SK-N-MC (cell line): ENCODE measurements around the gene ADD3.

Experiments
- EZH2 ChIP-seq: fragments of 200-600 bp; sonication (generic); IDR thresholded peaks from one replicate; pipeline ENCODE4 v1.6.1; 2017; ENCODE audit warnings: antibody characterized with exemption
- FOXP2 ChIP-seq: optimal IDR thresholded peaks from 2 replicates; pipeline ENCODE3; 2011; ENCODE audit warnings: mild to moderate bottlenecking, moderate library complexity; ENCODE audit not compliant: insufficient read depth; ENCODE audit errors: extremely low read length, control extremely low read depth
- POLR2AphosphoS5 ChIP-seq: IDR thresholded peaks from 2 replicates; pipeline ENCODE4 v1.6.1; 2012; ENCODE audit warnings: mild to moderate bottlenecking, low read depth, low read length, borderline replicate concordance

GRCh38 chr10:109968953-109969759, 38.6 kb upstream of the ADD3 start:
- TF ChIP-seq POLR2AphosphoS5, result no peak
- no peak for TF ChIP-seq EZH2
- TF ChIP-seq FOXP2, result no peak
